Dermis blood vessel endothelial cell (primary cell): ENCODE results near the gene EFCAB8. TPM values are rescaled to one million over a fixed set of nuclear protein-coding genes. Genes with fewer than 3 reads are reported as not detected.
A peak's percentile ranks its signal among the peaks of the same experiment; 100 is the strongest.

Experiments
- DNase-seq: peaks from one replicate; pipeline ENCODE4 v3.0.0; 2010
- total RNA-seq: library from RNA; depleted of rRNA; stranded (reverse); fragments of >200 nt; gene quantifications from 2 replicates; pipeline ENCODE4 v1.2.3, GENCODE V29; 2014

The EFCAB8 gene
- total RNA-seq, 1 donor from 2014 or later = under 0.01 TPM

- DNase-seq = no peak
Observed at GRCh38 chr20:32988008-32988407, 129.3 kb downstream of the EFCAB8 start.

- no peak for DNase-seq
Observed at GRCh38 chr20:32989507-32990283, 131.0 kb downstream of the EFCAB8 start.

- no peak for DNase-seq
Observed at GRCh38 chr20:32990426-32990825, 131.7 kb downstream of the EFCAB8 start.

GRCh38 chr20:32991383-32991782 lies 132.7 kb downstream of the EFCAB8 start:
- DNase-seq = no peak

- no peak for DNase-seq
Observed at GRCh38 chr20:32991792-32992641, 133.3 kb downstream of the EFCAB8 start.

GRCh38 chr20:32993496-32994050 lies 134.8 kb downstream of the EFCAB8 start:
- no peak for DNase-seq

- no peak for DNase-seq
Observed at GRCh38 chr20:32995802-32996201, 137.1 kb downstream of the EFCAB8 start.

- no peak for DNase-seq
Observed at GRCh38 chr20:32997431-32997830, 138.7 kb downstream of the EFCAB8 start.

- DNase-seq = peak; percentile 5
Observed at GRCh38 chr20:32999603-33000250, 141.0 kb downstream of the EFCAB8 start.

- no peak for DNase-seq
Observed at GRCh38 chr20:33000802-33001466, 142.2 kb downstream of the EFCAB8 start.

GRCh38 chr20:33002087-33002808 lies 143.5 kb downstream of the EFCAB8 start:
- no peak for DNase-seq

- DNase-seq = no peak
Observed at GRCh38 chr20:33004141-33004751, 145.5 kb downstream of the EFCAB8 start, which contains the start of gene SUN5. Gene SUN5, minus strand, starts transcription at chr20:33004433. Its CDS starts 93 bp downstream, at chr20:33004340.

- DNase-seq = peak; percentile 23
Observed at GRCh38 chr20:33005132-33005566, 146.4 kb downstream of the EFCAB8 start.

- no peak for DNase-seq
Observed at GRCh38 chr20:33005908-33006775, 147.4 kb downstream of the EFCAB8 start.

GRCh38 chr20:33006776-33007375 lies 148.2 kb downstream of the EFCAB8 start:
- no peak for DNase-seq

GRCh38 chr20:33007376-33008335 lies 148.9 kb downstream of the EFCAB8 start, which contains the start of gene BPIFB2:
Gene BPIFB2, plus strand, starts transcription at chr20:33007704. Its CDS starts 871 bp downstream, at chr20:33008575.
- no peak for DNase-seq

GRCh38 chr20:33008336-33009213 lies 149.9 kb downstream of the EFCAB8 start:
- DNase-seq = no peak
